VCaP (cell line): ENCODE data around the gene SPRR5.
A peak's percentile ranks its signal among the peaks of the same experiment; 100 is the strongest.

ENCODE experiments used
- H3K27ac ChIP-seq: fragments of 450-650 bp; 2 replicates; pipeline ENCODE4 v1.5.1; 2017
- TF ChIP-seq, protein P1 (sequence below): fragments of 450-650 bp; conservative IDR thresholded peaks from 2 replicates; pipeline ENCODE4 v1.5.1; 2017; ENCODE audit warnings: mild to moderate bottlenecking, moderate library complexity

SPRR5 gene

DNA sequence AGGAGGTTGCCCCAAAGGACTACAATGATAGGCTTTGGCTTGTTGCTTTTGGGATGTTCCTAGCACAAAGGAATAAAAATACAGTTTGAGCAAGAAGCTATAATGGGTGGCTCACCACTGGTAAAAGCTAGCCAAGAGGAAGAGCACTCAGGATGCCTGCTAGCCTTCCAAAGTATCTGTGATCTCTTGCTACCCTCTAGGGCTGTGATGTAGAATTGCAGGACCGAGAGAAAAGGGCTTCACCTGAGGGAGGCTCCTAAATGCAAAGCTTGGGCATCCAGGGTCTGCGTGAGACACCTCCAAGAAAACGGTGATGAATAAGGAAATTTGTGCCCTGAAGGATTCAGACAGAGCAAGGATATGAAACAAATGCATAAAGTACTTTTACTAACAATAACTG is 20.9 kb upstream of the SPRR5 start:
- TF ChIP-seq, protein P1, sequence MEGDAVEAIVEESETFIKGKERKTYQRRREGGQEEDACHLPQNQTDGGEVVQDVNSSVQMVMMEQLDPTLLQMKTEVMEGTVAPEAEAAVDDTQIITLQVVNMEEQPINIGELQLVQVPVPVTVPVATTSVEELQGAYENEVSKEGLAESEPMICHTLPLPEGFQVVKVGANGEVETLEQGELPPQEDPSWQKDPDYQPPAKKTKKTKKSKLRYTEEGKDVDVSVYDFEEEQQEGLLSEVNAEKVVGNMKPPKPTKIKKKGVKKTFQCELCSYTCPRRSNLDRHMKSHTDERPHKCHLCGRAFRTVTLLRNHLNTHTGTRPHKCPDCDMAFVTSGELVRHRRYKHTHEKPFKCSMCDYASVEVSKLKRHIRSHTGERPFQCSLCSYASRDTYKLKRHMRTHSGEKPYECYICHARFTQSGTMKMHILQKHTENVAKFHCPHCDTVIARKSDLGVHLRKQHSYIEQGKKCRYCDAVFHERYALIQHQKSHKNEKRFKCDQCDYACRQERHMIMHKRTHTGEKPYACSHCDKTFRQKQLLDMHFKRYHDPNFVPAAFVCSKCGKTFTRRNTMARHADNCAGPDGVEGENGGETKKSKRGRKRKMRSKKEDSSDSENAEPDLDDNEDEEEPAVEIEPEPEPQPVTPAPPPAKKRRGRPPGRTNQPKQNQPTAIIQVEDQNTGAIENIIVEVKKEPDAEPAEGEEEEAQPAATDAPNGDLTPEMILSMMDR: peak; percentile 78
- peak overlapping the region; percentile 35 for H3K27ac ChIP-seq

DNA sequence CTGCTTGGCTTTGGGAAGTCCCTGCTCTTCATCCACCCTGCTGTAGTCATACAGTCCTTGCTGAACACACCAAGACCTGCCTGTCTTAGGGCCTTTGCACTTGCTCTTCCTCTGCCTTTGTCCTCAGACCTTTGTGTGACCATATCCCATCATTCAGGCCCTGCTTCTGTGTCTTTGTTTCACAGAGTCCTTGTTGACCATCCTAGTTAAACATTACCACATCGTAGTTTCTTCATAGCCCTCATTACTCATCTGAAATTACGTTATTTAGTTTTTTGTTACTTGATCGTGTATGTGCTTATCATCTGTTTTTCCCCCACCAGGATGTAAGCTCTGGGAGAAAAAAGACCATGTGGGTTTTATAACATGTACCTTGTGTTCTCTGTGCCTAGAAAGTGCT is 18.3 kb upstream of the SPRR5 start:
- H3K27ac ChIP-seq: no peak overlapping the region
- TF ChIP-seq, protein P1: no peak

- TF ChIP-seq, protein P1: no peak
These were observed 14.7 kb upstream of the SPRR5 start for GRCh38 chr1:152932170-152932811.

GRCh38 chr1:152933196-152933595 is 13.8 kb upstream of the SPRR5 start:
- TF ChIP-seq, protein P1: no peak
- H3K27ac ChIP-seq: no peak overlapping the region

More at GRCh38 chr1:152932170-152932811, 14.7 kb upstream of the SPRR5 start:
- H3K27ac ChIP-seq: no peak overlapping the region

DNA sequence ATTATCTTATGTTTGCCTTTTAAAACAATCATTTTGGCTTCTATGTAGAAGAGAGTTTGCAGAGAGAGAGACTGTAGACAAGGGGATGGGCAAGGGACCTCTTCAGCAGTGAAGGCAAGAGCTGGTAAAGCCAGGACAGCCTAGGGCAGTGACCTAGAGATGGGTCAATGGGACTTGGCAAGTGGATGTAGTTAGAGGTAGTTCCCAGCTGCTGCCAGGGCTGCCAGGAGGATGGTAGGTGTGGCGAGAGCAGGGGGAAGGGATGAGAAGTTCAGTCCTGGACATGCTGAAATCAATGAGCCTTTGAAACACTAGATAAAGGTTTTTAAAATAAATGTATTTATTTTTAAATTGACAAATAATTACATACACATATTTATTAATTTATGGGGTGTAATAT is 6.4 kb upstream of the SPRR5 start:
- H3K27ac ChIP-seq: no peak overlapping the region
- TF ChIP-seq, protein P1: no peak

- H3K27ac ChIP-seq: no peak overlapping the region
- TF ChIP-seq, protein P1: no peak
These were observed 5.8 kb upstream of the SPRR5 start for GRCh38 chr1:152941037-152941711.

DNA sequence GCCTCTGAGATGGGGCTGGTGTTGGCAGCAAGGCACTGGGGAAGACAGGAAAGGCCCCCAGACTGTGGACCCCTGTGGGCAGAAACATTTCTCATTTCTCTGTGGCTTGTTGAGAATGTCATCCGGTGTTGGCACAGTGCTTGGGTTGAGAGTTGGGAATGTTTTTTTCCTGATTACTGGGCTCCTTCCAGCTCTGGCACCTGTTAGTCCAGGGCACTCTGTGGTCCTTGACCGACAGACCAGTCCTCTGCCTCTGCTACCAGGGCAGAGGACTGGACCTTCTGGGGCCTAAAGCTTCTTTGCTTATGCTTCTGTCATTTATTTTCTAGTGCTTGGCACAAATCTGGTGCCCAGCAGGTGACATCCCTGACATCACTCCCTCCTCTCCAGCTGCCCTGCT is 4.8 kb upstream of the SPRR5 start:
- TF ChIP-seq, protein P1: no peak
- no peak overlapping the region for H3K27ac ChIP-seq
